Fibroblast of the aortic adventitia (primary cell): ENCODE results near the gene TIA1. TPM values are rescaled to one million over a fixed set of nuclear protein-coding genes. Genes with fewer than 3 reads are reported as not detected.
"Not testable (repeated sequence)": the region's sequence is repeated elsewhere in the genome, so short reads cannot be mapped to it uniquely, and the experiment has no call there.

Experiments
- DNase-seq: peaks from one replicate; pipeline ENCODE4 v3.0.0-alpha.2; 2010; ENCODE audit warnings: low read depth
- H3K4me3 ChIP-seq: 2 replicates; pipeline ENCODE4 v1.5.1; 2011; ENCODE audit warnings: low read depth, mild to moderate bottlenecking, control low read depth, low read length, moderate library complexity
- CTCF ChIP-seq: IDR thresholded peaks from 2 replicates; pipeline ENCODE4 v1.5.1; 2011; ENCODE audit warnings: mild to moderate bottlenecking, low read length, control low read depth, inconsistent platforms; ENCODE audit not compliant: insufficient read depth
- small RNA-seq: library from RNA; depleted of rRNA; stranded (forward); fragments of <200 nt; gene quantifications from one replicate; pipeline ENCODE3, GENCODE V24; 2012
- total RNA-seq: library from RNA; depleted of rRNA; stranded (reverse); fragments of >200 nt; gene quantifications from 2 replicates; pipeline ENCODE4 v1.2.3, GENCODE V29; 2012; ENCODE audit warnings: low replicate concordance

Gene TIA1
- total RNA-seq, 1 donor, result 79.0 TPM

GRCh38 chr2:70182689-70183088, 65.7 kb downstream of the TIA1 start:
- TF ChIP-seq CTCF, result no peak
- H3K4me3 ChIP-seq, result no peak overlapping the region
- DNase-seq, result no peak

- TF ChIP-seq CTCF, result no peak
- no peak for DNase-seq
- no peak overlapping the region for H3K4me3 ChIP-seq
Observed at GRCh38 chr2:70181363-70181956, 67.0 kb downstream of the TIA1 start.

- no peak overlapping the region for H3K4me3 ChIP-seq
- no peak for DNase-seq
- TF ChIP-seq CTCF, result no peak
Observed at GRCh38 chr2:70173520-70173919, 74.9 kb downstream of the TIA1 start.

GRCh38 chr2:70169654-70170245, 78.7 kb downstream of the TIA1 start:
- H3K4me3 ChIP-seq, DNase-seq: not testable (repeated sequence)

- DNase-seq, result no peak
- TF ChIP-seq CTCF, result no peak
- no peak overlapping the region for H3K4me3 ChIP-seq
Observed at GRCh38 chr2:70161069-70161534, 87.3 kb downstream of the TIA1 start.

GRCh38 chr2:70160545-70160944, 87.9 kb downstream of the TIA1 start:
- no peak for DNase-seq
- TF ChIP-seq CTCF, result no peak
- H3K4me3 ChIP-seq, result no peak overlapping the region

Small RNAs within 50 kb of the gene (small RNA-seq; reads per million reads assigned to genes)
- gene AC016700.2 (not detected), gene MIR1285-2 (not detected)

Other genes starting within 250 kb of the TIA1 start
- gene PCBP1, start 161.2 kb downstream of the TIA1 start, total RNA-seq, result 13.0 and 68.5 TPM in 2 replicates
- gene C2orf42, start 57.6 kb downstream of the TIA1 start, total RNA-seq, result 12.8 and 26.9 TPM in 2 replicates
- gene PCYOX1, start 9.5 kb upstream of the TIA1 start, total RNA-seq, result 75.5 and 130 TPM in 2 replicates
- 201 and 217 TPM in 2 replicates for gene SNRPG, start 45.1 kb upstream of the TIA1 start, total RNA-seq
- 35.5 and 36.6 TPM in 2 replicates for gene FAM136A, start 53.4 kb upstream of the TIA1 start, total RNA-seq